IPS-NIHi7 (cell line): ENCODE measurements around the gene CPTP.
"Not testable (repeated sequence)": the region's sequence is repeated elsewhere in the genome, so short reads cannot be mapped to it uniquely, and the experiment has no call there.

ENCODE experiments used
- DNase-seq: peaks from one replicate; pipeline ENCODE4 v3.0.0; 2012; ENCODE audit warnings: mixed read lengths; ENCODE audit errors: extremely low spot score

Gene CPTP

GRCh38 chr1:1361982-1362423 is 37.4 kb downstream of the CPTP start:
- DNase-seq, result peak; percentile 65

- no peak for DNase-seq
These were observed 39.7 kb downstream of the CPTP start for GRCh38 chr1:1364266-1364665.

GRCh38 chr1:1365875-1366698 is 41.5 kb downstream of the CPTP start:
- no peak for DNase-seq

- no peak for DNase-seq
These were observed 42.1 kb downstream of the CPTP start for GRCh38 chr1:1366699-1367066.

- DNase-seq, result no peak
These were observed 42.7 kb downstream of the CPTP start for GRCh38 chr1:1367315-1367714.

- DNase-seq, result not testable (repeated sequence)
These were observed 45.5 kb downstream of the CPTP start for GRCh38 chr1:1370094-1370493.

- no peak for DNase-seq
These were observed 46.2 kb downstream of the CPTP start for GRCh38 chr1:1370771-1371300.

- no peak for DNase-seq
These were observed 46.8 kb downstream of the CPTP start for GRCh38 chr1:1371364-1371745.

- peak; percentile 90 for DNase-seq
These were observed 47.4 kb downstream of the CPTP start for GRCh38 chr1:1371746-1372711.

- no peak for DNase-seq
These were observed 48.6 kb downstream of the CPTP start for GRCh38 chr1:1373051-1373814.

- DNase-seq, result peak; percentile 7
These were observed 49.4 kb downstream of the CPTP start for GRCh38 chr1:1373815-1374588.

- DNase-seq, result peak; percentile 9
These were observed 50.0 kb downstream of the CPTP start for GRCh38 chr1:1374589-1374928.

- DNase-seq, result peak; percentile 98
These were observed 50.5 kb downstream of the CPTP start, which contains the start of gene AURKAIP1 for GRCh38 chr1:1374929-1375662. Gene AURKAIP1 (minus strand): TSS chr1:1375207. CDS start chr1:1374756, 451 bp downstream.

- no peak for DNase-seq
These were observed 52.1 kb downstream of the CPTP start for GRCh38 chr1:1376551-1377226.

GRCh38 chr1:1377540-1378205 is 53.1 kb downstream of the CPTP start:
- DNase-seq, result no peak
